Measurements from ENCODE around the gene TEN1.

TEN1 gene

GRCh38 chr17:75942473-75942872 is 36.6 kb upstream of the TEN1 start:
- Histone ChIP-seq H3K9me3 (ENCODE audit: insufficient read depth, low read length) (no peaks in the 10 kb centered on the region), H3K4me3 (ENCODE audit: insufficient read length, low read depth) (no peak overlapping the region), H3K27me3 (ENCODE audit: insufficient read depth, insufficient read length) (no peaks in the 10 kb centered on the region), H3K36me3 (ENCODE audit: insufficient read depth, insufficient read length, low read length) (peaks cover 44% of the 10 kb centered on the region), H3K9ac (ENCODE audit: insufficient read length, low read depth) (no peak overlapping the region), H3K4me1 (ENCODE audit: insufficient read depth, insufficient read length) (no peaks in the 10 kb centered on the region)
- no peak for DNase-seq (ENCODE audit: low read depth, low spot score)
- TF ChIP-seq SUZ12 (IDR thresholded peaks at IDR 0.05; ENCODE audit: extremely low read depth, insufficient read depth, insufficient read length) (no peak), ZNF274 (IDR thresholded peaks at IDR 0.05; ENCODE audit: low read depth, low read length) (no peak), YY1 (IDR thresholded peaks at IDR 0.05; ENCODE audit: insufficient read depth, insufficient read length) (no peak)

DNA sequence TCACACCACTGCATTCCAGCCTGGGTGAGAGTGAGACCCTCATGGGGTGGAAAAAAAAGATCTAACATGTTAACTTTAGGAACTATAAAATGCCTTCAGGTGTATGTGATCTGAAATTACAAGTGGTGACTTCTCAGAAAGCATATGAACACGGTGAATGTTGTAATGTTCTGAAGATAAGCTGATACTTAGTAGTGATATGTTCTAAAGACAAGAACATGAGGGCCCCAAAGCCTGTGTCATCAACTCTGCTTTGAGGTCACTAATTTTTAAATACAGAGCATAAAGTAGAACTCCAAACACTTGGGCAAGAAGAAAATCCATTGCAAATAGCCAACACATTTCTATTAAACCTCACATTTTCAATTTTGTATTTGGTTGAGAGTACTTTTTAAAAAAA is 35.5 kb upstream of the TEN1 start:
- H3K9ac ChIP-seq (ENCODE audit: insufficient read length, low read depth): no peak overlapping the region
- H3K4me1 ChIP-seq (ENCODE audit: insufficient read depth, insufficient read length): no peaks in the 10 kb centered on the region
- H3K27me3 ChIP-seq (ENCODE audit: insufficient read depth, insufficient read length): no peaks in the 10 kb centered on the region
- DNase-seq (ENCODE audit: low read depth, low spot score): no peak
- TF ChIP-seq SUZ12 (IDR thresholded peaks at IDR 0.05; ENCODE audit: extremely low read depth, insufficient read depth, insufficient read length) (no peak), ZNF274 (IDR thresholded peaks at IDR 0.05; ENCODE audit: low read depth, low read length) (no peak)
- peaks cover 47% of the 10 kb centered on the region for H3K36me3 ChIP-seq (ENCODE audit: insufficient read depth, insufficient read length, low read length)
- H3K4me3 ChIP-seq (ENCODE audit: insufficient read length, low read depth): no peak overlapping the region
- H3K9me3 ChIP-seq (ENCODE audit: insufficient read depth, low read length): no peaks in the 10 kb centered on the region

DNA sequence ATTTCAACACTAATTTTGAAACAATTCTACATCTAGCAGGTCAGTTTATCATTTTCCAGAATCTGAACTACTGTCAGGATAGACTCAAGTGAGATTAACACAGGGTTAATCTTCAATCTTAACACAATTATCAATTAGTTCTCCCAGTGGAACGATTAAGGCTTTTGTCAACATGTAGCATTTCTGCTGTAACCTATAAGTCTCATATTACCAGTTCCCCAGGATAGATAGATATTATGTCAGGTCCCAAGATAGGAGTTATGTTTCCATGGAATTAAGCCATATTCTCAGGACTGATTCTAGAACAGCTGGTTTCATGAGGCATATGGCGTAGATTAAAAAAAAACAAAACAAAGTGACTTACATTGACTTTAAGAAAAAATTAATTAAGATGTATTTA is 33.8 kb upstream of the TEN1 start:
- Histone ChIP-seq H3K4me3 (ENCODE audit: insufficient read length, low read depth) (no peak overlapping the region), H3K36me3 (ENCODE audit: insufficient read depth, insufficient read length, low read length) (peaks cover 61% of the 10 kb centered on the region), H3K27me3 (ENCODE audit: insufficient read depth, insufficient read length) (no peaks in the 10 kb centered on the region), H3K9me3 (ENCODE audit: insufficient read depth, low read length) (no peaks in the 10 kb centered on the region), H3K9ac (ENCODE audit: insufficient read length, low read depth) (no peak overlapping the region), H3K4me1 (ENCODE audit: insufficient read depth, insufficient read length) (no peaks in the 10 kb centered on the region)
- TF ChIP-seq YY1 (IDR thresholded peaks at IDR 0.05; ENCODE audit: insufficient read depth, insufficient read length) (no peak), ZNF274 (IDR thresholded peaks at IDR 0.05; ENCODE audit: low read depth, low read length) (no peak), SUZ12 (IDR thresholded peaks at IDR 0.05; ENCODE audit: extremely low read depth, insufficient read depth, insufficient read length) (no peak)
- no peak for DNase-seq (ENCODE audit: low read depth, low spot score)

DNA sequence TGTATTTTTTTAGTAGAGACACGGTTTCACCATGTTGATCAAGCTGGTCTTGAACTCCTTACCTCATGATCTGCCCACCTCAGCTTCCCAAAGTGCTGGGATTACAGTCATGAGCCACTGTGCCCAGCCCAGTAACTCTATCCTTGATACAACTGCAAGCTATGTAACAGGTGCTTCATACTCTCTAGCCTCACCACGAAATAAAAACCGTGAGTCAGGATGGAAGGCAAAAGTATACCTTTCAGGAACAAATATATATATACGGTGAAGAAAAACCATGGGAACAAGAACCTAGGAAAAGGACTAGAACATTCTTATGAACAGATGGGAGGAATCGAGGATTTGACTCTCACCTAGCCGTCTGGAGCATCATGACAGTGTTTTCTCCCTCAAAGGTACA is 28.6 kb upstream of the TEN1 start:
- TF ChIP-seq YY1 (IDR thresholded peaks at IDR 0.05; ENCODE audit: insufficient read depth, insufficient read length) (no peak), ZNF274 (IDR thresholded peaks at IDR 0.05; ENCODE audit: low read depth, low read length) (no peak), SUZ12 (IDR thresholded peaks at IDR 0.05; ENCODE audit: extremely low read depth, insufficient read depth, insufficient read length) (no peak)
- Histone ChIP-seq H3K4me3 (ENCODE audit: insufficient read length, low read depth) (no peak overlapping the region), H3K27me3 (ENCODE audit: insufficient read depth, insufficient read length) (no peaks in the 10 kb centered on the region), H3K4me1 (ENCODE audit: insufficient read depth, insufficient read length) (no peaks in the 10 kb centered on the region), H3K9me3 (ENCODE audit: insufficient read depth, low read length) (no peaks in the 10 kb centered on the region), H3K9ac (ENCODE audit: insufficient read length, low read depth) (no peak overlapping the region), H3K36me3 (ENCODE audit: insufficient read depth, insufficient read length, low read length) (peaks cover 74% of the 10 kb centered on the region)
- no peak for DNase-seq (ENCODE audit: low read depth, low spot score)

- no peak for TF ChIP-seq ZNF274 (IDR thresholded peaks at IDR 0.05; ENCODE audit: low read depth, low read length)
- no peak for TF ChIP-seq YY1 (IDR thresholded peaks at IDR 0.05; ENCODE audit: insufficient read depth, insufficient read length)
- no peak for TF ChIP-seq SUZ12 (IDR thresholded peaks at IDR 0.05; ENCODE audit: extremely low read depth, insufficient read depth, insufficient read length)
- Histone ChIP-seq H3K4me1 (ENCODE audit: insufficient read depth, insufficient read length) (no peaks in the 10 kb centered on the region), H3K36me3 (ENCODE audit: insufficient read depth, insufficient read length, low read length) (peaks cover 78% of the 10 kb centered on the region)
Observed at GRCh38 chr17:75950855-75951554, 28.0 kb upstream of the TEN1 start.

DNA sequence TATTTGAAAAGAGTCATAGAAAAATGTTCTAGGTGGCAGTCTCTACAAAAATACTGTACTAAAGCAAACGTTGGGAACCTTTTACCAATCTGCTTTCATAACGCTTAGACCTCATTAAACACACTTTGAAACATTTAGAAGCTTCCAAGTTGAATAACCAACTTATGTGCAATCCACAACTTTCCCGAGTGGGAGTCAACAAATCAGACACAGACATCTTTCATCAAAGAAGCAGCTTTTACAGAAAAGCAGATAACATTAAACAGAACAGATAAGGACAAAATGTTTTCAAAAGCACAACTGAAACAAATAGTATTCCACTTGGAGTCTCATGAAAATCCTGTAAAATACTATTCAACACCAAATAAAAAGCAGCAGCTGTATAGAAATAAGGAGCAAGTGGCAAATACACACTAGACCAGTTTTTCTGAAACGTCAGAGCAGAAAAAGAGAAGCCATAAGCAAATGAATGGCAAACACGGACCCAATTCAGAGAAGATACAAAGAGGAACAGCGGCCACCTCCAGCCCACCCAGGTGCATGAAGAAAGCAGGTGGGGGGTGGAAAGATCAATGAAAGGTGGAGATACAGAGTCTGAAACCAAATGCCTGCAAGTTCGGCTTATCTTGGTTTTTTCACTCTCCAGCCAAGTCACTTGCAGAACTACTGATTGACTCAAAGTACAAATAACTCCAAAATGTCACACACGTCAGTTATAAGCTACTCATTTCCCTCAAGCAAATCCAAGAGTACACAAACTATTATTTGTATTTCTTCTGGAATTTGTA is 19.8 kb upstream of the TEN1 start:
- no peak overlapping the region for H3K4me3 ChIP-seq (ENCODE audit: insufficient read length, low read depth)
- TF ChIP-seq SUZ12 (IDR thresholded peaks at IDR 0.05; ENCODE audit: extremely low read depth, insufficient read depth, insufficient read length): no peak
- no peak for TF ChIP-seq ZNF274 (IDR thresholded peaks at IDR 0.05; ENCODE audit: low read depth, low read length)
- TF ChIP-seq YY1 (IDR thresholded peaks at IDR 0.05; ENCODE audit: insufficient read depth, insufficient read length): no peak
- peaks cover 8% of the 10 kb centered on the region for H3K4me1 ChIP-seq (ENCODE audit: insufficient read depth, insufficient read length)
- H3K27me3 ChIP-seq (ENCODE audit: insufficient read depth, insufficient read length): no peaks in the 10 kb centered on the region
- H3K36me3 ChIP-seq (ENCODE audit: insufficient read depth, insufficient read length, low read length): peaks cover 39% of the 10 kb centered on the region
- H3K9me3 ChIP-seq (ENCODE audit: insufficient read depth, low read length): no peaks in the 10 kb centered on the region
- H3K9ac ChIP-seq (ENCODE audit: insufficient read length, low read depth): no peak overlapping the region
- DNase-seq (ENCODE audit: low read depth, low spot score): no peak

More at GRCh38 chr17:75950855-75951554, 28.0 kb upstream of the TEN1 start:
- H3K27me3 ChIP-seq (ENCODE audit: insufficient read depth, insufficient read length): no peaks in the 10 kb centered on the region
- no peak for DNase-seq (ENCODE audit: low read depth, low spot score)
- no peak overlapping the region for H3K4me3 ChIP-seq (ENCODE audit: insufficient read length, low read depth)
- H3K9me3 ChIP-seq (ENCODE audit: insufficient read depth, low read length): no peaks in the 10 kb centered on the region
- H3K9ac ChIP-seq (ENCODE audit: insufficient read length, low read depth): no peak overlapping the region

DNA sequence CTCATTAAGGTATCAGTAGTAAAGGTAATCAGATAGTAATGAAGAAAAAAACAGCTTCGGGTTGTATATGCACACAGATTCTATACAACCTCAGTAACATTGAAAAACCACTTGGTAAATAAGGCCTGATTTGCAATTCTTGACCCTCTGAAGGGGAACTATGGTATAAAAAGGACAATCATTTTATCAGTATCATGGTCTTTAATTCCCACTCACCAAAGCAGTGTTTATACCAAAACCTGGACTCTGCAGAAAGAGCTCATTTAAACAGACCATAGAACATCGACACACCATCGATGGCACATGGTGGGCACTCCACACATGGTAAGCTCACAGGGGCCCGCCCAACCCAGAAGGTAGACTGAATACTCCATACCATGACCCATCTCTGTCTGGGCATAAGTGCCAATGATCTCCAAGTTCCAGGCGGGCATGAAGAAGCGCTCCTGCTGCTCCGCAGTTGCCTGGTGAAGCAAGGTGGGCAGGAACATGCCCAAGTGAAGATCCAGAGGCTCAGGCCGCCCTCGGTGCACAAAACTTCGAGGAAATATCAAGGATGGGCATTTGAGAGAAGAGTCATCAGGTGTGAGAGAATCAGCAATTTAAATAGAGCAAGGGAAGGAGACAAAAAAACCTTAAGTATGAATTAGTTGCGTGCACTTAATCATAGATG is 19.1 kb upstream of the TEN1 start:
- DNase-seq (ENCODE audit: low read depth, low spot score): no peak
- Histone ChIP-seq H3K36me3 (ENCODE audit: insufficient read depth, insufficient read length, low read length) (peaks cover 39% of the 10 kb centered on the region), H3K27me3 (ENCODE audit: insufficient read depth, insufficient read length) (no peaks in the 10 kb centered on the region), H3K9me3 (ENCODE audit: insufficient read depth, low read length) (no peaks in the 10 kb centered on the region), H3K9ac (ENCODE audit: insufficient read length, low read depth) (no peak overlapping the region), H3K4me1 (ENCODE audit: insufficient read depth, insufficient read length) (peaks cover 8% of the 10 kb centered on the region), H3K4me3 (ENCODE audit: insufficient read length, low read depth) (no peak overlapping the region)
- no peak for TF ChIP-seq ZNF274 (IDR thresholded peaks at IDR 0.05; ENCODE audit: low read depth, low read length)
- no peak for TF ChIP-seq YY1 (IDR thresholded peaks at IDR 0.05; ENCODE audit: insufficient read depth, insufficient read length)
- no peak for TF ChIP-seq SUZ12 (IDR thresholded peaks at IDR 0.05; ENCODE audit: extremely low read depth, insufficient read depth, insufficient read length)
